Tibial artery (tissue), 4 donors: ENCODE measurements around the gene DPF3.
"Not testable (repeated sequence)": the region's sequence is repeated elsewhere in the genome, so short reads cannot be mapped to it uniquely, and the experiment has no call there.

ENCODE experiments used
- DNase-seq, 2 donors: peaks; one replicate each; pipeline ENCODE4 v3.0.0-alpha.2; 2019
- H3K27ac ChIP-seq, 2 donors: fragments of 200-600 bp; sonication (generic) in 1 of 2; 1 replicate in 1 of 2; 2 replicates in 1 of 2; pipeline ENCODE4 v1.5.1; 2018 to 2019; ENCODE audit warnings: mild to moderate bottlenecking in 1 of 2
- H3K27me3 ChIP-seq, 2 donors: fragments of 200-600 bp; sonication (generic) in 1 of 2; one replicate each; pipeline versions ENCODE4 v1.5.1 to v1.6.0; 2016 to 2019
- H3K36me3 ChIP-seq, 3 donors: fragments of 200-600 bp; sonication (generic) in 2 of 3; one replicate each; pipeline ENCODE4 v1.5.1; 2016 to 2019; ENCODE audit warnings: mild to moderate bottlenecking in 2 of 3
- H3K4me1 ChIP-seq, 4 donors: fragments of 200-600 bp; sonication (generic) in 2 of 4; 1 replicate in 3 of 4; 2 replicates in 1 of 4; pipeline ENCODE4 v1.5.1; 2016 to 2019
- H3K4me3 ChIP-seq, 2 donors: fragments of 200-600 bp; sonication (generic) in 1 of 2; 1 replicate in 1 of 2; 2 replicates in 1 of 2; pipeline ENCODE4 v1.5.1; 2018 to 2019; ENCODE audit warnings: mild to moderate bottlenecking in 2 of 2
- H3K9me3 ChIP-seq, 3 donors: fragments of 200-600 bp; sonication (generic) in 1 of 3; one replicate each; pipeline ENCODE4 v1.5.1; 2016 to 2019
- intact Hi-C: fragments of 100-400 bp; cut with DNase I; formaldehyde crosslinking; loops from one replicate; pipeline ENCODE4 v1.15.0; 2023; ENCODE audit warnings: low total_unique reads
- TF ChIP-seq, protein P1 (sequence below), 2 experiments: fragments of 200-600 bp in 1 of 2; fragments of 450-650 bp in 1 of 2; IDR thresholded peaks; one replicate each; pipeline ENCODE4 v1.5.1; 2017 to 2019; ENCODE audit warnings: antibody characterized with exemption in 2 of 2, mild to moderate bottlenecking in 1 of 2, moderate library complexity in 1 of 2

DPF3 gene

DNA sequence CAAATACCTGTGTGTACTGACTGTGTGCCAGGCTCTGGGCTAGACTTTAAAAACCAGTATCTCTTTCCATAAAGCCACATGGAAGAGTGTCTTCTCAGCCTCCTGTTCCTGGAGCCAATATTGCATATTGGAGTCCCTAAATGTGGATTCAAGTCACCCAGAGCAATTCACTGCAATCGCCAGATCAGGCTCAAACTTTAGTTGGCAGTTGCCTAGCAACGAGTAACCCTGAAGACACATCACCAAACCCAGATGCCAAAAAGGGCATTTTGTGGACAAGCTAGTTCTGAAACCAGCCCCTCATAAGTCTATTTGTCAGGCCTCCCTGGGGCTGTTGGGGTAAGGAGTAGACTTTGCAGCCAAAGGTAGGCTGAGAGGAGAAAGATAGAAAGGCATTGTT, 13.7 kb downstream of the DPF3 start:
- no peaks in the 10 kb centered on the region for H3K4me1 ChIP-seq
- no peak for DNase-seq

DNA sequence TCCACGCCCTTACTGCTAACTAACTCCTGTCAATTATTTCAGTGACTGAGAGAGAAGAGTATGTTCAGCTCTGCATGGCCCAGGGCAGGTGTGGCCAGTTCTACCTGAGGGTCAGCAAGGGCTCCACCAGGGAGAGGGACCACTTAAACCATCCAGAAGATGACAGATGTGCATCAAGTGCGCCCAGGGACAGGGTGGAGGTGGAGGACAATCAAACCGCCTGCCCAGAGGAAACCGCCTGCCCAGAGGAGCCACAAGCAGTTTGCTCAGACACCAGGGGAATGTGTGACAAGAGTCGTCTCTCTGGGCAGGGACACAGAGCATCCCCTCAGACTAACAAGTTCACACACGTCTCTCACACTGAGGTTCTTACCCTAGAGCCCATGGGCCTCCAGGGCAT, 14.5 kb downstream of the DPF3 start:
- H3K9me3 ChIP-seq, result no peaks in the 10 kb centered on the region
- H3K27me3 ChIP-seq, result no peaks in the 10 kb centered on the region
- no peak for DNase-seq
- intact Hi-C loops, result no loop called here
- H3K4me3 ChIP-seq, result no peak overlapping the region
- H3K4me1 ChIP-seq, result no peaks in the 10 kb centered on the region
- no peak overlapping the region for H3K27ac ChIP-seq
- TF ChIP-seq, protein P1, sequence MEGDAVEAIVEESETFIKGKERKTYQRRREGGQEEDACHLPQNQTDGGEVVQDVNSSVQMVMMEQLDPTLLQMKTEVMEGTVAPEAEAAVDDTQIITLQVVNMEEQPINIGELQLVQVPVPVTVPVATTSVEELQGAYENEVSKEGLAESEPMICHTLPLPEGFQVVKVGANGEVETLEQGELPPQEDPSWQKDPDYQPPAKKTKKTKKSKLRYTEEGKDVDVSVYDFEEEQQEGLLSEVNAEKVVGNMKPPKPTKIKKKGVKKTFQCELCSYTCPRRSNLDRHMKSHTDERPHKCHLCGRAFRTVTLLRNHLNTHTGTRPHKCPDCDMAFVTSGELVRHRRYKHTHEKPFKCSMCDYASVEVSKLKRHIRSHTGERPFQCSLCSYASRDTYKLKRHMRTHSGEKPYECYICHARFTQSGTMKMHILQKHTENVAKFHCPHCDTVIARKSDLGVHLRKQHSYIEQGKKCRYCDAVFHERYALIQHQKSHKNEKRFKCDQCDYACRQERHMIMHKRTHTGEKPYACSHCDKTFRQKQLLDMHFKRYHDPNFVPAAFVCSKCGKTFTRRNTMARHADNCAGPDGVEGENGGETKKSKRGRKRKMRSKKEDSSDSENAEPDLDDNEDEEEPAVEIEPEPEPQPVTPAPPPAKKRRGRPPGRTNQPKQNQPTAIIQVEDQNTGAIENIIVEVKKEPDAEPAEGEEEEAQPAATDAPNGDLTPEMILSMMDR (IDR thresholded peaks at IDR 0.05), result no peak
- H3K36me3 ChIP-seq, result no peaks in the 10 kb centered on the region

More for the DNA sequence above, 13.7 kb downstream of the DPF3 start:
- intact Hi-C loops, result no loop called here
- no peaks in the 10 kb centered on the region for H3K9me3 ChIP-seq
- H3K36me3 ChIP-seq, result no peaks in the 10 kb centered on the region
- H3K4me3 ChIP-seq, result no peak overlapping the region
- TF ChIP-seq, protein P1 (IDR thresholded peaks at IDR 0.05), result no peak
- no peak overlapping the region for H3K27ac ChIP-seq
- H3K27me3 ChIP-seq, result no peaks in the 10 kb centered on the region

DNA sequence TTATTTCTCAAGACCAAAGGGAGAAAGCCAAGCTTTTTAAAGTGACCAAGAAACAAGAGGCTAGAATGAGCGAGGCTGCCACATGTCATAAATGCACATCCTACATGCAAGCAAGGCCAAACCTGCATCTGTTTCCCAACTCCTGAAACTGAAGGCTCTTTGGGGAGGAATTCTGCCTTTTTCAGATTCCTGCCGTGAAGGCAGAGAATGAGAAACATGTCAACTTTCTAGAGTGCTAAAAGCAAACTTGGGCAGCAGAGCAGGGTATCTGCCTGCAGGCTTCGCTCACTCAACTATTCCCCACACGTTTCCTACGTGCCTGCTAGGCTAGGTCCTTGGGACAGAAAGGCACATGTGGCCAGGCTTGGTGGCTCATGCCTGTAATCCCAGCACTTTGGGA, 15.2 kb downstream of the DPF3 start:
- H3K4me1 ChIP-seq, result no peaks in the 10 kb centered on the region
- H3K27me3 ChIP-seq, result no peaks in the 10 kb centered on the region
- no peak overlapping the region for H3K27ac ChIP-seq
- TF ChIP-seq, protein P1 (IDR thresholded peaks at IDR 0.05), result no peak
- H3K9me3 ChIP-seq, result no peaks in the 10 kb centered on the region
- H3K4me3 ChIP-seq, result no peak overlapping the region
- intact Hi-C loops, result no loop called here
- no peaks in the 10 kb centered on the region for H3K36me3 ChIP-seq
- no peak for DNase-seq

DNA sequence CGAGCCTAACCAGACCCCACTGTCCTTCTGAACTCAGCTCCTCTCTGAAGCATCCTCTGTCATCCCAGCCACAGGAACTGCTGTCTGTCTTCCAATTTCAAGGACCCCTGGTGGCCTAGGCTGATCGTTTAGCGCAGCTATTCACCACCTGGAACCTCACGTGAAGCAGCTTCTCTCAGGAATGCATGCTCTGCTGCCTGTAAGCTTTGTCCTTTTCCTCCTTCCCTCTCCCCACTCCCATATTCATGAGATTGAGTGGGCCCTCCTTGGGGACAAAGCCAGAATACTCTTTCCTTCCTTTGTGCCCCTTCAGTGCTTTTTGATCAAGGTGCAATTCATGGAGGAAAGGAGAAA, 17.2 kb downstream of the DPF3 start:
- no peak overlapping the region for H3K27ac ChIP-seq
- H3K27me3 ChIP-seq, result no peaks in the 10 kb centered on the region
- no peak for DNase-seq
- TF ChIP-seq, protein P1 (IDR thresholded peaks at IDR 0.05), result no peak
- no peaks in the 10 kb centered on the region for H3K9me3 ChIP-seq
- no peak overlapping the region for H3K4me3 ChIP-seq
- no peaks in the 10 kb centered on the region for H3K36me3 ChIP-seq
- intact Hi-C loops, result no loop called here
- no peaks in the 10 kb centered on the region for H3K4me1 ChIP-seq

DNA sequence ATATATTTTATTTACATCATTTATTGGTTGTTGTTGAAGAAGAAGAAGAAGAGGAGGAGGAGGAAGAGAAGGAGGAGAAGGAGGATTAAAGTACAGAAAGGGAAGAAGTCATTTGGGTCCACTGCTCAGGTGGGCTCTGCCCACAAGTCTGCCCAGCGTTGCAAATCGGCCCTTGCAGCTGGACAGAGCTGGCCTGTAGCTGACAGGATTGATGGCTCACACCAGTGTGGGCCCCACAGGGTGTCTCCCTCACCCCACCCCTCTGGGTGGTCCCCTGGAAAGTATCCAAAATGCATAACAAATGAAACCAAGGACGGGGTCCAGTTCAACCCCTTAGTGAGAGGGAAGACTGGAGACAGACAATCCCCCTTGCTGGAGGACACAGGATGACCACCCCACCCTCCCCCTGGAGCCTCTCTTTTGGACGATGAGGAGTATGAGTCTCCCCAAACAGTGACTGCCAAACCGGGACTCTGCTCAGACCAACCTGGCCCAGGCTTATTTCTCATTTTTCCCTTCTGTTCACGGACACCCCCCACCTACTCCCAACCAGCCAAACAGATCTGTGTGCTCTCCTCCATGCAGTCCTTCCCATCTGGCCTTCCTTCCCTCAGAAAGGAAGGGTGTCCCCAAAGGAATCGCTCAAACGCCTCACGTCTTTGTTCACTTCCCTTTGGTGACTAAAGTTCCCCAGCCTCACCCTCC, 17.7 kb downstream of the DPF3 start:
- intact Hi-C loops, result no loop called here
- no peaks in the 10 kb centered on the region for H3K9me3 ChIP-seq
- TF ChIP-seq, protein P1 (IDR thresholded peaks at IDR 0.05), result no peak
- DNase-seq, result no peak
- no peak overlapping the region for H3K4me3 ChIP-seq
- H3K36me3 ChIP-seq, result no peaks in the 10 kb centered on the region
- H3K27me3 ChIP-seq, result no peaks in the 10 kb centered on the region
- no peak overlapping the region for H3K27ac ChIP-seq
- H3K4me1 ChIP-seq, result no peaks in the 10 kb centered on the region

DNA sequence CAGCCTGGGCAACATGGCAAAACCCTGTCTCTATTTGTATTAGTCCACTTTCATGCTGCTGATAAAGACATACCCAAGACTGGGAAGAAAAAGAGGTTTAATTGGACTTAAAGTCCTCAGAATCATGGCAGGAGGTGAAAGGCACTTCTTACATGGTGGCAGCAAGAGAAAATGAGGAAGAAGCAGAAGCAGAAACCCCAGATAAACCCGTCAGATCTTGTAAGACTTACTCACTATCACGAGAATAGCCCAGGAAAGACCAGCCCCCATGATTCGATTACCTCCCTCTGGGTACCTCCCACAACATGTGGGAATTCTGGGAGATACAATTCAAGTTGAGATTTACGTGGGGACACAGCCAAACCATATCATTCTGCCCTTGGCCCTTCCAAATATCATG, 23.0 kb downstream of the DPF3 start:
- intact Hi-C loops, H3K9me3 ChIP-seq, H3K27ac ChIP-seq, H3K27me3 ChIP-seq, H3K4me3 ChIP-seq, DNase-seq, H3K36me3 ChIP-seq: not testable (repeated sequence)
- H3K4me1 ChIP-seq, result peaks cover 0 to 10% (median 0%) of the 10 kb centered on the region in 4 donors
